Measurements from ENCODE around the gene ISCU. TPM values are rescaled to one million over a fixed set of nuclear protein-coding genes. Genes with fewer than 3 reads are reported as not detected.
"Not testable (repeated sequence)": the region's sequence is repeated elsewhere in the genome, so short reads cannot be mapped to it uniquely, and the experiment has no call there.

Gene ISCU
- polyA plus RNA-seq, 4 donors: 90.7 to 125 (median 110) TPM

- no peak for DNase-seq (ENCODE audit: low read depth in 4 of 4, low spot score in 3 of 4)
Observed at GRCh38 chr12:108542320-108542719, 20.1 kb upstream of the ISCU start.

DNA sequence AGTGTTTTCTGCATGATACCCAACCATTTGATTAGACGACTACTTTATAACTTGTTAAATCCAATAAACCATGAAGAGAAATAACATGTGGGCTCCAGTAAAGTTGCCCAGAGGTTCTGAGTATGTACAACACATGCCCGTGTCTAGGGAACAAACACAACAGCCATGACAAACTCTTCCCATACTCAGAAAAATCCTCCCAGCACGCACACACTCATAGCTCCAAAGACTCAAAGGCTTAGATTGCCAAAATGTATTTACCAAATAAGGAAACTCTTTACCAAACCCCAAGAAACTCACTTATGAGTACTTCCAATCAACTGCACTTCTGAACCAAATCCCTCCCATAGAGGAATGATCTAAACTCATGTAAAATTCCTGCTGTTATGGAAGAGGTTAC, 18.7 kb upstream of the ISCU start:
- DNase-seq (ENCODE audit: low read depth in 4 of 4, low spot score in 3 of 4): no peak

GRCh38 chr12:108547686-108548085, 14.7 kb upstream of the ISCU start:
- DNase-seq (ENCODE audit: low read depth in 4 of 4, low spot score in 3 of 4): no peak

- no peak for DNase-seq (ENCODE audit: low read depth in 4 of 4, low spot score in 3 of 4)
Observed at GRCh38 chr12:108548954-108549521, 13.4 kb upstream of the ISCU start.

- no peak for DNase-seq (ENCODE audit: low read depth in 4 of 4, low spot score in 3 of 4)
Observed at GRCh38 chr12:108551535-108551934, 10.9 kb upstream of the ISCU start.

GRCh38 chr12:108553799-108554198, 8.6 kb upstream of the ISCU start:
- no peak for DNase-seq (ENCODE audit: low read depth in 4 of 4, low spot score in 3 of 4)

DNA sequence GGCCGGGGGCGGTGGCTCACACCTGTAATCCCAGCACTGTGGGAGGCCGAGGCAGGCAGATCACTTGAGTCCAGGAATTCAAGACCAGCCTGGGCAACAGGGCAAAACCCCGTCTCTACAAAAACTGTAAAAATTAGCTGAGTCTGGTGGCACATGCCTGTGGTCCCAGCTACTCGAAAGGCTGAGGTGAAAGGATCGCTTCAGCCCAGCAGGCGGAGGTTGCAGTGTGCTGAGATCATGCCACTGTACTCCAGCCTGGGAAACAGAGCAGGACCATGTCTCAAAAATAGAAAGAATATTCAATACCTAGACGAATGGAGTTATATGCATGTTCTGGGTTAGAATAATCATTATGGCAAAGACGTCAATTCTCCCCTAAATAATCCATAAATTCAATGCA, 7.0 kb upstream of the ISCU start:
- DNase-seq (ENCODE audit: low read depth in 4 of 4, low spot score in 3 of 4): not testable (repeated sequence)

- no peak for DNase-seq (ENCODE audit: low read depth in 4 of 4, low spot score in 3 of 4)
Observed at GRCh38 chr12:108559007-108559655, 3.3 kb upstream of the ISCU start.

- no peak for DNase-seq (ENCODE audit: low read depth in 4 of 4, low spot score in 3 of 4)
Observed at GRCh38 chr12:108559748-108560147, 2.6 kb upstream of the ISCU start.

GRCh38 chr12:108560321-108560721, 2.1 kb upstream of the ISCU start:
- no peak for DNase-seq (ENCODE audit: low read depth in 4 of 4, low spot score in 3 of 4)

DNA sequence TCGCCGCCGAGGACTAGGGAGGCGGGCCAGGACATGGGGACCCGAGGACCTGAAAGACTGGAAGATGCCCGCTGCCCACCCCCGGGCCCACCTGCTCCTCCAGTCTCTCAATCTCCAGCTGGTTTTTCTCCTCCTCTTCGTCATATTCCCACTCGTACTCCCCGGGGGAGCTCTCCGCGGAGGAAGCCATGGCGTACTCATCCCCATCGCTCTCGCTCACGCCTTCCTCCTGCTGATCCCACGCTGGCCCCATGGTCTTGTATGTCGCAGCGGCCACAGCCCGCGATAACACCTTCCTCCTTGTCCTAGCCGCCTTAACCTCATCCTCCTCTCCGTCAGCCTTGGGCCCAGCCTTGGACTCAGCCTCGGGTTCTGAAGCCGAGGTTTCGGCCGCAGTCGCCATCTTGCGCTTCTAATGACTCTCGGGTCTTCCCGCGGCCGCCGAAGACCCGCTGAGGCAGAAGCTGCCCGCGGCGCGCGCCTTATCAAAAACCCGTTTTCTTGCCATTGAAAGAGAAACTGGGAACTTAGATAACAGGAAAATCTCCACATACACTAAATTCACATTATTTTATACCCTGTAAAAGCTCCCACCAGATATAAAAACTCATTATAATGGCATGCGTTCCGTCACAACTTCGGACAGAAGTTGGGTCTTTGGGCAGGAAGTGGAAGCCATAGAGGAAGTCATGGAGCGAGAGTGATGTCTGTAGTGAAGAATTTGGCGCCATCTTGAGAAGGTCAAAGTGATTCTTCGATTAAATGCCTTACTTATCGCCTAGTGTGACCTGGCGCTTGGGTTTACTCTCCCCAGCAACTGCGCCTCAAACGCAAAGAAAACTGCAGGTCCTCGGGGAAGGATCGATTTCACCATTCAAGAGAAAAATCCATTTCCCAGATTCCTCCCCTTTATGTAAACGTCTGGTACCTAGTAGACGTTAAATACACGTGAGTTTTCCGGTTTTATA, 1.4 kb upstream of the ISCU start, which contains the start of gene SART3:
Gene SART3 (minus strand): TSS at position 422 of the 968 bp plus-strand sequence. CDS start 19 bp downstream, at position 403.
- peak; percentile 79 to 89 (median 82) for DNase-seq (ENCODE audit: low read depth in 4 of 4, low spot score in 3 of 4)

DNA sequence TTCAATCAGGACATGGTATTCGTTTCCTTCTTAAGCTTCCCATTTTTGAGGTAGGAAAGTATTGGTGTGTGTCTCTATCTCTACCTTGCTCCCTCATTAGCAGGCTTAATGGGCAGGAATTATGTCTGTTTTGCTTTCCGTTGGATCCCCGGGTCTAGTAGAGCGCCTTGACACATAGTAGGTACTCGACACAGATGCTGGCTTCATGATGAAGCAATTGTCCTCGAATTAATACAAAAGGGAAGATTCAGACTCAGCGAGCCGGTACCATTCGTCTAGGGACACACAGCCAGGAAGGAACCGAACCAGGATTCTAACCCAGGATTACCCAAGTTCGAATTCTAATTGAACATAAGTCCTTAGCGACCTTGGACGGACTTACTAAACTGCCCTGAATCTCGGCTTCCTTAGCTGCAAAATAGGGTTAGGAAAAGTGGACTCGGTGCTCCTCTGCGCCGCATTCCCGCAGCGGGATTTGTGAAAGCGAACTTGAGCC, 496 bp upstream of the ISCU start:
- DNase-seq (ENCODE audit: low read depth in 4 of 4, low spot score in 3 of 4): no peak

DNA sequence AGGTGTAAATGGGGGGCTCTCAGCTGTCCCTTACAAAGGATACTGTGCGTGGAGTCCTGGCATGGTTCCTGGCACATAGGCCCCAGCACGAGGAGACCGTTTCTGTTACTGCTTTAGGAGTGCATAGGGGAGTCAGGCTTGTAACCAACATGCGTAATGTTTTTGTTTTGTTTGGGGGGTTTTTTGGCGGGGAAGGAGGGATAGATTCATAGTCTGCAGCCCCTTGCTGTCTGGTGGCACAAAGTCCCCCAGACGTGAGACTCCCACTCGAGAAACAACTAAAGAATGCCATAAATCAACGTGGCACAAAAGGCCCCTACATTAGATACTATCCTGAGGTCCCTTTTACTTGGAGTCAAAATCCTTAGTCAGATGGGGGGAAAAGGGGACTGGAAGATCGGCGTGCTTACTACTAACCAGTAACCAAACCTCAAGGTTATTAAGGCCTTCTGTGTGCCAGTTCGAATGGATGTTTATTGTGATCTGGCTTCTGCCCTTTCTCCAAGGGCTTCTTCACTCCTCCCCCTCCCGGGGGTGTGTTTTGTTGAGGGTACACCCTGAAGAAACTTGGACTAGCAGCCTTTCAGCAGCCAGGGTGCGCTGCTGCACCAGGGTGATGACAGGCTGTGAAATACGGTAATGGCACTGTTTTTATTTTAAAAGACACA, 874 bp downstream of the ISCU start:
- DNase-seq (ENCODE audit: low read depth in 4 of 4, low spot score in 3 of 4): peak in 3 of 4 donors; percentile 55 to 71 (median 60)

- no peak for DNase-seq (ENCODE audit: low read depth in 4 of 4, low spot score in 3 of 4)
Observed at GRCh38 chr12:108563804-108564151, 1.4 kb downstream of the ISCU start.

DNA sequence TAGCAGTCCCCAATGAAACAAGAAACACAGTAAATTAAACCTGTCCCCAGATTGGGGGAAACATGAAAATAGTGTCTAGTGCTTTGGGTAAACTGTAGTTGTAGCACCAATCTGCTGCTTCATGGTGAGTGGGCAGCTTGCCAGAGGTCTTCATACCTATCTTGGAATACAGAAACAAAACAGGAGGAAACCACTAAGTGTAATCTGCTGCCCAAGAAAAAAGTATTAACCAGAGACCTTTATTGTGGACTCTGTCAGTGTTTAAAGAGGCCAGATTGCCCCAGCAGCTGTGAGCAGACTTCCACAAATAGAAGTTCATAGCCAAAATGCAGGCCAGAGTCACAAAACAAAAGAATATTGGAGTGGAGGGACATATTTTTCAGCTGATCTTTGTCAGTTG, 2.3 kb downstream of the ISCU start:
- no peak for DNase-seq (ENCODE audit: low read depth in 4 of 4, low spot score in 3 of 4)

DNA sequence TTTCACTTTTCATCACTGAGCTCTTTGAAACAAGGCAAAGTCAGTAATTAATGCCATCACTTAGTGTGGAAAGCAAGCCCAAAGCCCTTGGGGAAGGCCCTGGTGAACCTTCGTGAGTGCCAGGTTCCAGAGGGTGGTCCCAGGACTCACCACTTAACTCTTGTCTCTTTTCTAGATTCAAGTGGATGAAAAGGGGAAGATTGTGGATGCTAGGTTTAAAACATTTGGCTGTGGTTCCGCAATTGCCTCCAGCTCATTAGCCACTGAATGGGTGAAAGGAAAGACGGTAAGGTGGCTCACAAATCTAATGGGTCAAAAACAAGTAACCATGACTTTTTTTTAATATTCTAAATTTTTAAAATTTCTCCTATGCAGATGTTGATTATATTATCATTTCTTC, 2.8 kb downstream of the ISCU start:
- DNase-seq (ENCODE audit: low read depth in 4 of 4, low spot score in 3 of 4): no peak

DNA sequence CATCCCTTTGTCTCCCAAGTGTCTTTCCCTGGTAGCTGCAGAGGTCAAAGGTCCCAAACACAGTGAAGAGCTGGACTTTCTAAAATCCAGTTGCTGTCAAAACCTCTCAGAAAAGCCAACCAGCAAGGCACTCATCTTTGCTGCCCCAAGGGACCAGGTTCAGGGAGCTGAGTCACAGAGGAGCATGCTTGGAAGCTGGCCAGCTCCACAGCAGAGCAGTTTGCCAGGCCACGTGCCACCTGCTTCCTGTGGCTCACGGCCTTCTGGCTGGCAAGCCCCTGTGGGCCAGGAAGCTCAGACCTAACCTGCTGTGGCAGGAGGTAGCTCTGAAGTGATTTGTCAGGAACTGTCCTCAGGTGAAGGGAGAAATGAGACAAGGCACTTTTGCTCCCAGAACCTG, 3.6 kb downstream of the ISCU start:
- DNase-seq (ENCODE audit: low read depth in 4 of 4, low spot score in 3 of 4): no peak

GRCh38 chr12:108566452-108566851, 4.1 kb downstream of the ISCU start:
- DNase-seq (ENCODE audit: low read depth in 4 of 4, low spot score in 3 of 4): no peak

GRCh38 chr12:108567406-108568337, 5.3 kb downstream of the ISCU start:
- DNase-seq (ENCODE audit: low read depth in 4 of 4, low spot score in 3 of 4): no peak

All from left renal pelvis (tissue), 4 donors.